ENCODE data around the gene GRM7. TPM values are rescaled to one million over a fixed set of nuclear protein-coding genes. Genes with fewer than 3 reads are reported as not detected.

Gene GRM7
- total RNA-seq, 2 donors from 2014 or later: 0.68 to 3.9 TPM

- Histone ChIP-seq H3K27ac (no peak overlapping the region), H3K9me3 (no peaks in the 10 kb centered on the region), H3K36me3 (no peaks in the 10 kb centered on the region), H3K27me3 (replicated peaks; ENCODE audit: insufficient read depth) (no peaks in the 10 kb centered on the region), H3K4me1 (ENCODE audit: control insufficient read depth in 1 of 2, low read depth in 2 of 2) (peaks cover 5 to 21% of the 10 kb centered on the region in 2 donors), H3K4me3 (no peak overlapping the region)
- no peak for TF ChIP-seq CTCF (IDR thresholded peaks at IDR 0.05)
- DNase-seq (ENCODE audit: low spot score) (no peak), ATAC-seq (ENCODE audit: insufficient number of reproducible peaks, low FRiP score, low read depth) (no peak)
Observed at GRCh38 chr3:7158516-7158915, 297.6 kb downstream of the GRM7 start.

GRCh38 chr3:7160689-7161088, 299.8 kb downstream of the GRM7 start:
- peak overlapping the region in 1 of 2 donors; percentile 10 for H3K27ac ChIP-seq
- TF ChIP-seq CTCF (IDR thresholded peaks at IDR 0.05): no peak
- ATAC-seq (ENCODE audit: insufficient number of reproducible peaks, low FRiP score, low read depth) (no peak), DNase-seq (ENCODE audit: low spot score) (no peak)
- peaks cover 5 to 21% of the 10 kb centered on the region in 2 donors for H3K4me1 ChIP-seq (ENCODE audit: control insufficient read depth in 1 of 2, low read depth in 2 of 2)
- H3K4me3 ChIP-seq: no peak overlapping the region
- H3K36me3 ChIP-seq: no peaks in the 10 kb centered on the region
- no peaks in the 10 kb centered on the region for H3K9me3 ChIP-seq
- no peaks in the 10 kb centered on the region for H3K27me3 ChIP-seq (replicated peaks; ENCODE audit: insufficient read depth)

GRCh38 chr3:7166460-7166859, 305.5 kb downstream of the GRM7 start:
- no peak overlapping the region for H3K4me3 ChIP-seq
- DNase-seq (ENCODE audit: low spot score): no peak
- H3K9me3 ChIP-seq: no peaks in the 10 kb centered on the region
- no peaks in the 10 kb centered on the region for H3K4me1 ChIP-seq (ENCODE audit: control insufficient read depth in 1 of 2, low read depth in 2 of 2)
- H3K27ac ChIP-seq: no peak overlapping the region
- H3K36me3 ChIP-seq: no peaks in the 10 kb centered on the region
- no peaks in the 10 kb centered on the region for H3K27me3 ChIP-seq (replicated peaks; ENCODE audit: insufficient read depth)
- TF ChIP-seq CTCF (IDR thresholded peaks at IDR 0.05): no peak
- ATAC-seq (ENCODE audit: insufficient number of reproducible peaks, low FRiP score, low read depth): no peak

DNA sequence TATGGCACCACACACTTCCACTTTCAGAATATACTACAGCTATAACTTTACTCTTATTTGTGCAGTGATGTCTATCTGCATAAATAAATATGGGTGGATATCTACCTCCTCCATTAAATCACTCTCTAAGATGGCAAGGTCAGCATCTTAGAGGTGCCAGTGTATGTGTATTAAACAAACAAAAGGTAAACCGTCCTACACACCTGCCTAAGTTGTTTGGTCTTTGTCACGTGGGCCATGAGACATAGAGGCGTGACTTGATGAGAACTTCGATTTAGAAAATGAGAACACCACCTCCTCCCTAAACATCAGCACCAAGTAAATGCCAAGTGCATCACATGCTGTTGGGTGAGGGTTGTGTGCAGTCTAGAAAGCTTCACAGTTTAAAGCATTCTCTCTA, 310.6 kb downstream of the GRM7 start:
- H3K36me3 ChIP-seq: no peaks in the 10 kb centered on the region
- no peak overlapping the region for H3K4me3 ChIP-seq
- no peak overlapping the region for H3K27ac ChIP-seq
- no peak for ATAC-seq (ENCODE audit: insufficient number of reproducible peaks, low FRiP score, low read depth)
- no peak for TF ChIP-seq CTCF (IDR thresholded peaks at IDR 0.05)
- no peaks in the 10 kb centered on the region for H3K9me3 ChIP-seq
- H3K4me1 ChIP-seq (ENCODE audit: control insufficient read depth in 1 of 2, low read depth in 2 of 2): peaks cover 0 to 4% of the 10 kb centered on the region in 2 donors
- DNase-seq (ENCODE audit: low spot score): no peak
- H3K27me3 ChIP-seq (replicated peaks; ENCODE audit: insufficient read depth): no peaks in the 10 kb centered on the region

- no peaks in the 10 kb centered on the region for H3K27me3 ChIP-seq (replicated peaks; ENCODE audit: insufficient read depth)
- no peak for DNase-seq (ENCODE audit: low spot score)
- H3K27ac ChIP-seq: peak overlapping the region in 1 of 2 donors; percentile 7
- ATAC-seq (ENCODE audit: insufficient number of reproducible peaks, low FRiP score, low read depth): no peak
- no peaks in the 10 kb centered on the region for H3K36me3 ChIP-seq
- no peaks in the 10 kb centered on the region for H3K9me3 ChIP-seq
- no peak overlapping the region for H3K4me3 ChIP-seq
- H3K4me1 ChIP-seq (ENCODE audit: control insufficient read depth in 1 of 2, low read depth in 2 of 2): peaks cover 0 to 4% of the 10 kb centered on the region in 2 donors
- TF ChIP-seq CTCF (IDR thresholded peaks at IDR 0.05): no peak
Observed at GRCh38 chr3:7172996-7173395, 312.1 kb downstream of the GRM7 start.

Measured in thoracic aorta (tissue), 2 donors.